SK-N-SH (cell line): ENCODE measurements around the gene IL12A. TPM values are rescaled to one million over a fixed set of nuclear protein-coding genes. Genes with fewer than 3 reads are reported as not detected.

Experiments
- CTCF ChIA-PET: fragments of 300-600, 350-600 bp; formaldehyde crosslinking; extraction: SDS; loops from one replicate; lab custom pipeline; 2021; lab: Yijun Ruan, JAX
- POLR2A ChIA-PET: fragments of 350-600 bp; sonication (Branson Sonifier 250); formaldehyde crosslinking; extraction: SDS; loops from one replicate; lab custom pipeline; 2020; ENCODE audit warnings: antibody characterized with exemption, inconsistent platforms; lab: Yijun Ruan, JAX
- DNase-seq: peaks from one replicate; pipeline ENCODE4 v3.0.0; 2012
- H2AFZ ChIP-seq: fragments of 200-600 bp; sonication (generic); 2 replicates; pipeline ENCODE4 v1.8.1; 2016; ENCODE audit warnings: antibody characterized with exemption, mild to moderate bottlenecking, low read depth
- H3F3A ChIP-seq: fragments of 200-600 bp; sonication (generic); replicated peaks from 2 replicates; pipeline ENCODE3; 2016; ENCODE audit warnings: antibody characterized with exemption, mild to moderate bottlenecking; ENCODE audit not compliant: insufficient read depth
- H3K27ac ChIP-seq, 2 experiments: fragments of 200-500 bp in 1 of 2; fragments of 200-600 bp in 1 of 2; sonication (Bioruptor generic) in 1 of 2; sonication (generic), shearing (Covaris generic) in 1 of 2; 2 replicates each; pipeline versions ENCODE4 v1.5.1 to v1.6.1; 2014 to 2016; ENCODE audit warnings: low read depth in 2 of 2, inconsistent platforms in 1 of 2, low read length in 1 of 2, mild to moderate bottlenecking in 1 of 2, mixed read lengths in 1 of 2
- H3K27me3 ChIP-seq: fragments of 200-600 bp; sonication (generic), shearing (Covaris generic); 2 replicates; pipeline ENCODE4 v1.6.1; 2016; ENCODE audit warnings: mixed run types; ENCODE audit not compliant: insufficient read depth
- H3K36me3 ChIP-seq, 2 experiments: fragments of 200-500 bp in 1 of 2; fragments of 200-600 bp in 1 of 2; sonication (Bioruptor generic) in 1 of 2; sonication (generic) in 1 of 2; replicated peaks in 1 of 2; 2 replicates each; pipeline versions ENCODE3 to v1.5.1; 2014 to 2016; ENCODE audit warnings: low read length in 1 of 2, mild to moderate bottlenecking in 1 of 2; ENCODE audit not compliant: insufficient read depth in 2 of 2, control insufficient read depth in 1 of 2
- H3K4me1 ChIP-seq, 2 experiments: fragments of 200-500 bp in 1 of 2; fragments of 200-600 bp in 1 of 2; sonication (Bioruptor generic) in 1 of 2; sonication (generic), shearing (Covaris generic) in 1 of 2; 2 replicates each; pipeline versions ENCODE4 v1.5.1 to v1.6.1; 2014 to 2016; ENCODE audit warnings: low read depth in 1 of 2, low read length in 1 of 2, mixed run types in 1 of 2; ENCODE audit not compliant: insufficient read depth in 2 of 2, control insufficient read depth in 1 of 2
- H3K4me2 ChIP-seq: fragments of 200-600 bp; sonication (generic), shearing (Covaris generic); 2 replicates; pipeline ENCODE4 v1.6.1; 2017; ENCODE audit warnings: mixed run types
- H3K4me3 ChIP-seq, 2 experiments: fragments of 200-500 bp in 1 of 2; fragments of 200-600 bp in 1 of 2; sonication (Bioruptor generic) in 1 of 2; sonication (generic), shearing (Covaris generic) in 1 of 2; 2 replicates each; pipeline versions ENCODE4 v1.5.1 to v1.8.1; 2014 to 2016; ENCODE audit warnings: low read depth in 2 of 2, inconsistent platforms in 1 of 2, low read length in 1 of 2, mild to moderate bottlenecking in 1 of 2, mixed read lengths in 1 of 2, moderate library complexity in 1 of 2
- H3K79me2 ChIP-seq: fragments of 200-600 bp; sonication (generic); 2 replicates; pipeline ENCODE4 v1.8.1; 2017; ENCODE audit warnings: mild to moderate bottlenecking; ENCODE audit not compliant: insufficient read depth
- H3K9ac ChIP-seq: fragments of 200-600 bp; sonication (generic); 2 replicates; pipeline ENCODE4 v1.6.1; 2017; ENCODE audit warnings: mixed run types
- H3K9me2 ChIP-seq: fragments of 200-600 bp; sonication (generic); 2 replicates; pipeline ENCODE4 v1.6.1; 2017; ENCODE audit warnings: mixed run types
- H3K9me3 ChIP-seq: fragments of 200-600 bp; sonication (generic); 2 replicates; pipeline ENCODE4 v1.6.1; 2017; ENCODE audit warnings: mixed run types, mild to moderate bottlenecking, moderate library complexity
- H4K20me1 ChIP-seq: fragments of 200-600 bp; sonication (generic); 2 replicates; pipeline ENCODE4 v1.6.1; 2017; ENCODE audit warnings: mild to moderate bottlenecking, mixed run types; ENCODE audit not compliant: insufficient read depth
- FOSL2 ChIP-seq: IDR thresholded peaks from 2 replicates; pipeline ENCODE4 v1.4.0; 2012; ENCODE audit warnings: low read depth, mild to moderate bottlenecking, moderate library complexity, borderline replicate concordance
- GATA2 ChIP-seq: sonication (generic); formaldehyde crosslinking; IDR thresholded peaks from 2 replicates; pipeline ENCODE4 v1.5.0; 2020; ENCODE audit warnings: mild to moderate bottlenecking, missing genetic modification reagents
- JUND ChIP-seq: IDR thresholded peaks from 2 replicates; pipeline ENCODE4 v1.4.0; 2012
- NRF1 ChIP-seq: IDR thresholded peaks from 2 replicates; pipeline ENCODE4 v1.6.1; 2012; ENCODE audit warnings: low read depth, mild to moderate bottlenecking, low read length
- RXRA ChIP-seq: IDR thresholded peaks from 2 replicates; pipeline ENCODE4 v1.4.0; 2012; ENCODE audit warnings: low read depth, mild to moderate bottlenecking, borderline replicate concordance
- SMC3 ChIP-seq: IDR thresholded peaks from 2 replicates; pipeline ENCODE4 v1.6.1; 2012; ENCODE audit warnings: low read depth, low read length, improper control_type of control experiment
- TAF1 ChIP-seq: IDR thresholded peaks from 2 replicates; pipeline ENCODE4 v1.6.1; 2012; ENCODE audit warnings: low read depth, mild to moderate bottlenecking, low read length, moderate library complexity, borderline replicate concordance
- TCF12 ChIP-seq: IDR thresholded peaks from 2 replicates; pipeline ENCODE4 v1.4.0; 2012
- TEAD4 ChIP-seq: IDR thresholded peaks from 2 replicates; pipeline ENCODE4 v1.4.0; 2012; ENCODE audit warnings: mild to moderate bottlenecking, borderline replicate concordance; ENCODE audit not compliant: insufficient read depth
- WGBS: methylation state at CpG from one replicate; pipeline ENCODE4 v1.1.6; 2017; ENCODE audit warnings: low lambda C conversion rate; 5-methylcytosine and 5-hydroxymethylcytosine counted together
- polyA plus RNA-seq, 3 experiments: library from polyadenylated mRNA; depleted of rRNA; stranded (reverse); fragments of >200 nt; gene quantifications; 2 replicates each; pipeline ENCODE4 v1.2.3, GENCODE V29; 2012
- TF ChIP-seq, protein P1 (sequence below): fragments of 200-600 bp; sonication (generic); IDR thresholded peaks from 2 replicates; pipeline ENCODE4 v1.6.1; 2017; ENCODE audit warnings: antibody characterized with exemption, mild to moderate bottlenecking, moderate library complexity
- TF ChIP-seq, protein P2 (sequence below): fragments of 150-350 bp; IDR thresholded peaks from 2 replicates; pipeline ENCODE4 v1.6.1; 2017; ENCODE audit warnings: antibody characterized with exemption, low read length, low read depth, borderline replicate concordance
- TF ChIP-seq, protein P3 (sequence below): IDR thresholded peaks from 2 replicates; pipeline ENCODE4 v1.4.0; 2012; ENCODE audit warnings: low read depth, borderline replicate concordance
- TF ChIP-seq, protein P4 (sequence below): IDR thresholded peaks from 2 replicates; pipeline ENCODE4 v1.4.0; 2012; ENCODE audit warnings: low read depth, borderline replicate concordance

Gene IL12A
- polyA plus RNA-seq, 1 of the 3 experiments (the other 2 are of a cell fraction), result 0.97 TPM

DNA sequence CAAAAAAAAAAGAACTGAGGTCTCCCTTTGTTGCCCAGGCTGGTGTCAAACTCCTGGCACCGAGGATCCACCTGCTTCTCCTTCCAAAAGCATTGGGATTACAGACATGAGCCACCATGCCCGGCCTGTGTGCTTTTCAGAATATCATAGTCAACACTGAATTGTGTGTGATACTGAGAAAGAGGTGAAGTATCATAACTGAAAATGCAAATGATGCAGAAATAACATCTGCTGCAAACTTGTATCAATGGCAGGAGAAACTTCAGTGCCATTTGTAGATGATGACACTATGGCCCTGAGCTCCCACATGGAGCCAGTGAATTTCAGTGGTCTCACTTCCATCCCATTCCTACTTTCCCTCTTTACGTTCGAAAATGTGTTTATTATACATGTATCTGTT lies 21.9 kb downstream of the IL12A start (continued):
- TF ChIP-seq, protein P1, sequence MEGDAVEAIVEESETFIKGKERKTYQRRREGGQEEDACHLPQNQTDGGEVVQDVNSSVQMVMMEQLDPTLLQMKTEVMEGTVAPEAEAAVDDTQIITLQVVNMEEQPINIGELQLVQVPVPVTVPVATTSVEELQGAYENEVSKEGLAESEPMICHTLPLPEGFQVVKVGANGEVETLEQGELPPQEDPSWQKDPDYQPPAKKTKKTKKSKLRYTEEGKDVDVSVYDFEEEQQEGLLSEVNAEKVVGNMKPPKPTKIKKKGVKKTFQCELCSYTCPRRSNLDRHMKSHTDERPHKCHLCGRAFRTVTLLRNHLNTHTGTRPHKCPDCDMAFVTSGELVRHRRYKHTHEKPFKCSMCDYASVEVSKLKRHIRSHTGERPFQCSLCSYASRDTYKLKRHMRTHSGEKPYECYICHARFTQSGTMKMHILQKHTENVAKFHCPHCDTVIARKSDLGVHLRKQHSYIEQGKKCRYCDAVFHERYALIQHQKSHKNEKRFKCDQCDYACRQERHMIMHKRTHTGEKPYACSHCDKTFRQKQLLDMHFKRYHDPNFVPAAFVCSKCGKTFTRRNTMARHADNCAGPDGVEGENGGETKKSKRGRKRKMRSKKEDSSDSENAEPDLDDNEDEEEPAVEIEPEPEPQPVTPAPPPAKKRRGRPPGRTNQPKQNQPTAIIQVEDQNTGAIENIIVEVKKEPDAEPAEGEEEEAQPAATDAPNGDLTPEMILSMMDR, result no peak

DNA sequence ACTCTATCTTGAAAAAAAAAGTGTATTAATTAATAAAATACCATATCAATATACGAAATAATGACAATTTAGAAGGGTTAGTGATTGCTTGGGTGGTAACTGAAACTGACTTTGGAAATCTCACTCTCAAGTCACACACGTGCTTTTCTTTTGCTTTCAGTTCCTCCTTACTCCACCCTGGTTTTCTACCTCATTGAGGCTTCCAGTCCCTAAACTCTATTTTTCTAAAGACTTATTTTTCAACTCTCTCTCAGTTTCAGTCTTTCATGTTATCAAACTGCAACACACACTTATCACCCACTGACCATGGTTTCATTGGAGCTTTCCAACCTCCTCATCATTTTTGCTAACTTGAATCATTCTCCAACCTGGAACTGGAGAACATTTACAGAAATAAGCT lies 23.5 kb downstream of the IL12A start:
- WGBS, result 78% methylated on average over 2 of the region's 2 CpGs
- Histone ChIP-seq H3K9me2 (no peaks in the 10 kb centered on the region), H3K4me2 (no peak overlapping the region), H3K4me3 (no peak overlapping the region), H3F3A (no peaks in the 10 kb centered on the region), H3K27ac (no peak overlapping the region), H3K4me1 (no peaks in the 10 kb centered on the region), H3K27me3 (no peaks in the 10 kb centered on the region), H3K36me3 (no peaks in the 10 kb centered on the region), H3K9ac (no peak overlapping the region), H3K9me3 (no peaks in the 10 kb centered on the region), H4K20me1 (no peaks in the 10 kb centered on the region), H2AFZ (no peak overlapping the region), H3K79me2 (no peaks in the 10 kb centered on the region)
- TF ChIP-seq TAF1 (no peak), RXRA (no peak), SMC3 (no peak), NRF1 (no peak), JUND (no peak), TEAD4 (no peak), GATA2 (CRISPR knock-in tag) (no peak), FOSL2 (no peak), TCF12 (no peak)
- TF ChIP-seq, protein P2, sequence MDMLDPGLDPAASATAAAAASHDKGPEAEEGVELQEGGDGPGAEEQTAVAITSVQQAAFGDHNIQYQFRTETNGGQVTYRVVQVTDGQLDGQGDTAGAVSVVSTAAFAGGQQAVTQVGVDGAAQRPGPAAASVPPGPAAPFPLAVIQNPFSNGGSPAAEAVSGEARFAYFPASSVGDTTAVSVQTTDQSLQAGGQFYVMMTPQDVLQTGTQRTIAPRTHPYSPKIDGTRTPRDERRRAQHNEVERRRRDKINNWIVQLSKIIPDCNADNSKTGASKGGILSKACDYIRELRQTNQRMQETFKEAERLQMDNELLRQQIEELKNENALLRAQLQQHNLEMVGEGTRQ, result no peak
- TF ChIP-seq, protein P3, sequence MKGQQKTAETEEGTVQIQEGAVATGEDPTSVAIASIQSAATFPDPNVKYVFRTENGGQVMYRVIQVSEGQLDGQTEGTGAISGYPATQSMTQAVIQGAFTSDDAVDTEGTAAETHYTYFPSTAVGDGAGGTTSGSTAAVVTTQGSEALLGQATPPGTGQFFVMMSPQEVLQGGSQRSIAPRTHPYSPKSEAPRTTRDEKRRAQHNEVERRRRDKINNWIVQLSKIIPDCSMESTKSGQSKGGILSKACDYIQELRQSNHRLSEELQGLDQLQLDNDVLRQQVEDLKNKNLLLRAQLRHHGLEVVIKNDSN, result no peak
- TF ChIP-seq, protein P4, sequence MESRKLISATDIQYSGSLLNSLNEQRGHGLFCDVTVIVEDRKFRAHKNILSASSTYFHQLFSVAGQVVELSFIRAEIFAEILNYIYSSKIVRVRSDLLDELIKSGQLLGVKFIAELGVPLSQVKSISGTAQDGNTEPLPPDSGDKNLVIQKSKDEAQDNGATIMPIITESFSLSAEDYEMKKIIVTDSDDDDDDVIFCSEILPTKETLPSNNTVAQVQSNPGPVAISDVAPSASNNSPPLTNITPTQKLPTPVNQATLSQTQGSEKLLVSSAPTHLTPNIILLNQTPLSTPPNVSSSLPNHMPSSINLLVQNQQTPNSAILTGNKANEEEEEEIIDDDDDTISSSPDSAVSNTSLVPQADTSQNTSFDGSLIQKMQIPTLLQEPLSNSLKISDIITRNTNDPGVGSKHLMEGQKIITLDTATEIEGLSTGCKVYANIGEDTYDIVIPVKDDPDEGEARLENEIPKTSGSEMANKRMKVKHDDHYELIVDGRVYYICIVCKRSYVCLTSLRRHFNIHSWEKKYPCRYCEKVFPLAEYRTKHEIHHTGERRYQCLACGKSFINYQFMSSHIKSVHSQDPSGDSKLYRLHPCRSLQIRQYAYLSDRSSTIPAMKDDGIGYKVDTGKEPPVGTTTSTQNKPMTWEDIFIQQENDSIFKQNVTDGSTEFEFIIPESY, result no peak
- POLR2A ChIA-PET, result no interaction called here
- CTCF ChIA-PET, result interaction anchor here (0.7 to 12.4 kb wide), 7 partner anchors 23 to 746 kb away, joined by 3 to 270 read pairs (median 6); partner anchors contain the start of gene IL12A
- no peak for DNase-seq
